ENCODE data around the gene EID3.
"Not testable (repeated sequence)": the region's sequence is repeated elsewhere in the genome, so short reads cannot be mapped to it uniquely, and the experiment has no call there.

Gene EID3

GRCh38 chr12:104329707-104330532 is 26.4 kb downstream of the EID3 start:
- H3K4me3 ChIP-seq (ENCODE audit: control insufficient read depth, low read depth, low read length): no peak overlapping the region
- TF ChIP-seq CTCF (conservative IDR thresholded peaks at IDR 0.05; ENCODE audit: control insufficient read depth, insufficient read depth, low read depth, low read length): no peak
- DNase-seq (ENCODE audit: low read depth): no peak

GRCh38 chr12:104331376-104331775 is 27.8 kb downstream of the EID3 start:
- H3K4me3 ChIP-seq (ENCODE audit: control insufficient read depth, low read depth, low read length): no peak overlapping the region
- no peak for TF ChIP-seq CTCF (conservative IDR thresholded peaks at IDR 0.05; ENCODE audit: control insufficient read depth, insufficient read depth, low read depth, low read length)
- no peak for DNase-seq (ENCODE audit: low read depth)

- DNase-seq (ENCODE audit: low read depth); H3K4me3 ChIP-seq (ENCODE audit: control insufficient read depth, low read depth, low read length): not testable (repeated sequence)
These were observed 28.7 kb downstream of the EID3 start for GRCh38 chr12:104332273-104332672.

GRCh38 chr12:104333692-104334255 is 30.2 kb downstream of the EID3 start:
- TF ChIP-seq CTCF (conservative IDR thresholded peaks at IDR 0.05; ENCODE audit: control insufficient read depth, insufficient read depth, low read depth, low read length): no peak
- no peak for DNase-seq (ENCODE audit: low read depth)
- no peak overlapping the region for H3K4me3 ChIP-seq (ENCODE audit: control insufficient read depth, low read depth, low read length)

- DNase-seq (ENCODE audit: low read depth): peak; percentile 20
- no peak overlapping the region for H3K4me3 ChIP-seq (ENCODE audit: control insufficient read depth, low read depth, low read length)
- no peak for TF ChIP-seq CTCF (conservative IDR thresholded peaks at IDR 0.05; ENCODE audit: control insufficient read depth, insufficient read depth, low read depth, low read length)
These were observed 31.0 kb downstream of the EID3 start for GRCh38 chr12:104334581-104334980.

- no peak overlapping the region for H3K4me3 ChIP-seq (ENCODE audit: control insufficient read depth, low read depth, low read length)
- DNase-seq (ENCODE audit: low read depth): no peak
- no peak for TF ChIP-seq CTCF (conservative IDR thresholded peaks at IDR 0.05; ENCODE audit: control insufficient read depth, insufficient read depth, low read depth, low read length)
These were observed 32.6 kb downstream of the EID3 start for GRCh38 chr12:104336115-104336514.

GRCh38 chr12:104337030-104337558 is 33.6 kb downstream of the EID3 start:
- no peak overlapping the region for H3K4me3 ChIP-seq (ENCODE audit: control insufficient read depth, low read depth, low read length)
- DNase-seq (ENCODE audit: low read depth): no peak
- no peak for TF ChIP-seq CTCF (conservative IDR thresholded peaks at IDR 0.05; ENCODE audit: control insufficient read depth, insufficient read depth, low read depth, low read length)

Data from fibroblast of mammary gland (primary cell).